GM08714 (cell line): Measurements from ENCODE around the gene CYSLTR2.
"Not testable (repeated sequence)": the region's sequence is repeated elsewhere in the genome, so short reads cannot be mapped to it uniquely, and the experiment has no call there.

Source experiments
- H3K4me3 ChIP-seq: fragments of 200-500 bp; sonication (Bioruptor generic); 2 replicates; pipeline ENCODE4 v1.5.1; 2014; ENCODE audit warnings: mild to moderate bottlenecking, low read length, inconsistent platforms
- ZNF274 ChIP-seq: IDR thresholded peaks from 2 replicates; pipeline ENCODE4 v1.6.1; 2012; ENCODE audit warnings: mild to moderate bottlenecking, low read depth, low read length

Gene CYSLTR2

DNA sequence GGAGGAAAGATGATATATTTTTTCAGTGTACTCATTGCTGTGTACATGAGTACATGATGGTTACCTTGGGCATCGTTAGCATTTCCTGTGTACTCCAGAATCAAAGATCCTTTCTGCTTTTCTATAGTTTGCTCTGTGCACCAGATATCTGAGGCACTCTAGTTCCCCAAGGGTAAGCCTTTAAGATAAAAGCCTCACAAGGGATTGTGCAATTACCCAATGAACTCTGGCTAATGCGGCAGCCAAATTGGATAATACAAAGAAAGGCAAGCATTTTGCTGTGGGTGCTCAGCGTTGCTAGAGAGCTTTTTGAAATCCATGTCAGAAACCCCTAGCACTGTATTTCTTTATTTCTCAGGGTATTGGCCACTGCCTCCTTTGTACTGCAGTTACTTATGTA is 2.9 kb downstream of the CYSLTR2 start:
- no peak overlapping the region for H3K4me3 ChIP-seq
- TF ChIP-seq ZNF274: no peak

- H3K4me3 ChIP-seq: no peak overlapping the region
- TF ChIP-seq ZNF274: no peak
These were observed 6.8 kb downstream of the CYSLTR2 start for GRCh38 chr13:48660361-48661076.

- TF ChIP-seq ZNF274: no peak
- H3K4me3 ChIP-seq: no peak overlapping the region
These were observed 7.4 kb downstream of the CYSLTR2 start for GRCh38 chr13:48661107-48661506.

- no peak overlapping the region for H3K4me3 ChIP-seq
- no peak for TF ChIP-seq ZNF274
These were observed 8.5 kb downstream of the CYSLTR2 start for GRCh38 chr13:48662226-48662625.

GRCh38 chr13:48667136-48667535 is 13.4 kb downstream of the CYSLTR2 start:
- no peak overlapping the region for H3K4me3 ChIP-seq
- TF ChIP-seq ZNF274: no peak

GRCh38 chr13:48671421-48671820 is 17.7 kb downstream of the CYSLTR2 start:
- H3K4me3 ChIP-seq: not testable (repeated sequence)

GRCh38 chr13:48675247-48675646 is 21.5 kb downstream of the CYSLTR2 start:
- TF ChIP-seq ZNF274: no peak
- H3K4me3 ChIP-seq: no peak overlapping the region

DNA sequence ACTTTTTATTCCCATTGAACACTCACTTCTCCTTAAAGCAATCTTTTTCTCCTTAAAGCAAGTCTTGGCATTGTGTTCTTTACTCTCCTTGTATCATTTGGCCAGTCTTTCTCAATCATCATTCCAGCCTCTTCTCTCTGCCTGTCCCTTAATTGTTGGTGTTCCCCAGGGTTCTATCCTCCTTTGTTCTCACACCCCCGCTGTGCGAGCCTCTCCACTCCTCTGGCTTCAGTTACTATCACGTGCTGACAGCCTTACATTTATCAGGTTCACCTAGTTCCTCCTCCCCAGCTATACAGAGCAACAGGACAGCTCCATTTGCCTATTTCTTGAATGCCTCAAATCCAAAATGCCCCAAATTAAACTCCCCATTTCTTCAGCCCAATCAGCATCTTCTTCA is 24.6 kb downstream of the CYSLTR2 start:
- no peak for TF ChIP-seq ZNF274
- H3K4me3 ChIP-seq: no peak overlapping the region

DNA sequence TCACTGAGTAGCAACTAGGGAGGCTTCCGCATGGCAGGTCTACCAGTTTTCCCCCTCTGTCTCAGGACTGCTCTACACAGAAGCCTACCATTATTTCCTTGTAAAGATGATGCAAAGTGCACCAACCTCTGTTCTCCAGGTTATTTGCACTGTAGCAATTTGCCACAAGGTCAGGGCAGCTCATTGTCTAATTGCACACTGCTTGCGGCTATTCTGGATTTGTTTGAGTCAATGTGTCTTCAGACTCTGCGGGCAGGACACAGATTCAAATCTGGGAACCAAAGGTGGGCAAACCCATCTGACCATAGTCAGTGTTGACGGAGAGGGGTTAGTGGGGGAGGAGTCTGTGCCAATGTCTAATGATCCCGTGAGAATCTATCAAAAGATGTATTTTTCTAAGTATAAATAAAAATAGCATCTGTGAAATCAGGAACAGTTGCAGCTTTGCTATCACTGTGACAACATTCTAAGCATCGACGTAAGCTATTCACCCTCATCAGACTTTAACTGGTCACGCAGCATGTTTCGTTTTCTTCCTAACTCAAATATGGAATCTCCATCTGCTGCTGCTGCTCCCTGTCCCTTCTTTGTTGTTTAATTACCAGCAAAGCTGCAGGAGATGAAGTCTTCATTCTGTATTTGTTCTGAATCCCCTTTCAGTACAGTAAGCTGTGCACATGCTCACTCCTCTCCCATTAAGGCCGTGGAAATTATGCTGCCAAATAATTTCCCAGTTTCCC is 26.4 kb downstream of the CYSLTR2 start:
- no peak for TF ChIP-seq ZNF274
- H3K4me3 ChIP-seq: no peak overlapping the region

DNA sequence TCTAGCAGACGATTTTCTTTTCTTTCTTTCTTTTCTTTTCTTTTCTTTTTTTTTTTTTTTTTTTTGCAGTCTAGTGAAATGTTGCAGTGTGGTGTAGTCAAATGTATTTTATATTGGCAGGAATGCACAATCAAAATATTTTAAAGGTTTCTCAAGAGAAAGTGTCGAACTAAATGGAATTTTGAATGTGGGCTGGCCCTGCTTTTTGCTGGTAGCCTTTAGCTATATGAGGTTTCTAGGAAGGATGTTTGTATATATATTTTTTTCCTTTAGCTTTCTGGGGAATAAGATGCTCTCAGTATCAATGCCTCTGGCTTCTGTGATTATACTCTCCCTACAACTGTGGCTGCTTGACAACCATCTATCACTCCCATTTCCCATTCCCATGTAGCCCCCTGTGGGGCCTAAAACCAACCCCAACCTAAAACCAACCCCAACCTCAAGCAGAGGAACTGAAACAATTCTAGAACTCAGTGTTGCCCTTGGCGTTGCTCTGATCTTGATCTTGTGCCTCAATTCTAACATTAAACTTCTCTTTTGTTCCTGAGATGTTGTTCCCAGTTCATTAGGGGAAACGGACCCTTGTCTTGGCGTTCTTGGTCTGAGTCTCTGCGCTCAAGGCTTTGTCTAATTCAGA is 27.1 kb downstream of the CYSLTR2 start:
- TF ChIP-seq ZNF274: no peak
- H3K4me3 ChIP-seq: no peak overlapping the region

DNA sequence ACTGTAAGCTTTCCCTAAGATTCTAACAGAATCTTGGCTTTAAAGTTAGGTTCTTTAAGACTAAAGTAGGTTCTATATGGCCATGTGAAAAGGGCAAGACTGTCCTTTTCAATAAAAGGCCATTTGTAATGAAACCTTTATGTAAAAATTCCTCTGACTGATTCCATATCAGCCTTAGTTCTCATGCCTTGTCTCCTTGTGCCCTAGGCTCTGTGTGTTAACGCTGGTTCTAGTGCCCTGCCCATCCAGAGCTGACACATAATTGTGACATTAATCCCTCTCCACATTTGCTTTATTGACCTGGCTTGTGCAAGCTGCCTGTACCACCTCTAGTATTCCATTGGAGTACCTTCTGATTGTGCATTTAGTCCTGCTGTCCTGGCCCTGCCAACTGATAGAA is 28.2 kb downstream of the CYSLTR2 start:
- TF ChIP-seq ZNF274: no peak
- no peak overlapping the region for H3K4me3 ChIP-seq

GRCh38 chr13:48682436-48682835 is 28.7 kb downstream of the CYSLTR2 start:
- H3K4me3 ChIP-seq: no peak overlapping the region
- no peak for TF ChIP-seq ZNF274

- no peak overlapping the region for H3K4me3 ChIP-seq
- TF ChIP-seq ZNF274: no peak
These were observed 33.0 kb downstream of the CYSLTR2 start for GRCh38 chr13:48686636-48687210.

DNA sequence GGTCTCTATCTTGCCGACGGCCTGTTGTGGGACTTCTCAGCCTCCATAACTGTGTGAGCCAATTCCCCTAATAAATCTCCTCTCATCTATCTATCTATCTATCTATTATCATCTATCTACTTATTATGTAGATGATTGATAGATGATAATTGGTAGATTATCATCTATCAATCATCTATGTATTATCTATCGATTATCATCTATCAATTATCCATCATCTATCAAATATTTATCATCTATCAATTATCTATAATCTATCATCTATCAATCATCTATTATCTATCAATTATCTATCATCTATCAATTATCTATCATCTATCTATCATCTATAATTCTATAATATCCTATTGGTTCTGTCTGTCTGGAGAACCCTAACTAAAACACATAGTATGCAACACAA is 33.5 kb downstream of the CYSLTR2 start:
- TF ChIP-seq ZNF274: no peak
- no peak overlapping the region for H3K4me3 ChIP-seq

DNA sequence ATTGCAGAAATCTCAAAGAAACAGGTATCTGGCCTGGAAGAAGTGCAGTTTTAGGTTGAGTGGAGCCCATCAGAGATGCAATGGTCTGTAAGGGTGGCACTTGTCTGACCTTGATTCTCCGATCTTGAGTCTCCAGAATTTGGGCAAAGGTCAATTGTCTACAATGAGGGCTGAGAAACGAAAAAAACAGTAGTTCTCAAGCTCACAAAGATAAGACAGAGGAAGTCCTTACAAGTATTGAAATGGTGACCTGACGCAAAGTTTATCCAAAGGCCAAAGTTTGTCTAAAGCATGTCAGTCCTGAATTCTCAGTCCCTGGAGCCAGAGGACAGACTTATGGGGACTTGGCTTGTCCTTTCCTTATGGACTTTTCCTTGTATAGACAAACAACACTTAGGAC is 40.3 kb downstream of the CYSLTR2 start:
- no peak for TF ChIP-seq ZNF274
- H3K4me3 ChIP-seq: no peak overlapping the region
